ENCODE results near the gene KCNQ1. TPM values are rescaled to one million over a fixed set of nuclear protein-coding genes. Genes with fewer than 3 reads are reported as not detected.

KCNQ1 gene
- total RNA-seq, 1 experiment from 2014 or later, result 2.3 TPM

- peak; percentile 20 for DNase-seq
- H3K79me1 ChIP-seq (ENCODE audit: insufficient read depth, low read depth, low read length, poor library complexity, severe bottlenecking), result no peaks in the 10 kb centered on the region
- H3K79me2 ChIP-seq (ENCODE audit: insufficient read depth, low read length), result no peaks in the 10 kb centered on the region
- no peak for TF ChIP-seq CTCF (conservative IDR thresholded peaks at IDR 0.05)
- peaks cover 11 to 12% of the 10 kb centered on the region in 2 experiments; a peak in 4 of 5 replicates for H3K9me3 Mint-ChIP-seq
- H3K56ac ChIP-seq (ENCODE audit: insufficient read length, low read depth, low read length), result no peak overlapping the region
- H3K4me1 ChIP-seq (ENCODE audit: insufficient read depth, low read length), result no peaks in the 10 kb centered on the region
- no peak overlapping the region for H2BK20ac ChIP-seq (ENCODE audit: low read depth, low read length, poor library complexity, severe bottlenecking)
- H2BK120ac ChIP-seq (ENCODE audit: low read depth, low read length, poor library complexity, severe bottlenecking), result no peak overlapping the region
- no peak overlapping the region for H3T11ph ChIP-seq (ENCODE audit: low read length)
- no peaks in the 10 kb centered on the region for H3K23me2 ChIP-seq (ENCODE audit: insufficient read length, low read depth, low read length, poor library complexity, severe bottlenecking)
- H2BK5ac ChIP-seq (ENCODE audit: insufficient read length, low read length), result no peak overlapping the region
- no peak overlapping the region for H2AK5ac ChIP-seq (ENCODE audit: insufficient read length, low read length)
- H3K14ac ChIP-seq (ENCODE audit: insufficient read depth, low read length), result no peak overlapping the region; the same call in 1 of the 2 replicates
- peaks cover 35% of the 10 kb centered on the region; the same call in 1 of the 2 replicates for H3K27me3 ChIP-seq (ENCODE audit: insufficient read depth, low read length)
- peaks cover 3% of the 10 kb centered on the region for H4K20me1 ChIP-seq (ENCODE audit: control insufficient read depth, insufficient read depth, insufficient read length)
- no peak overlapping the region for H3K4ac ChIP-seq (ENCODE audit: low read depth, low read length)
- WGBS (ENCODE audit: extremely low coverage, insufficient read length, low lambda C conversion rate), result no CpG with 5 or more reads among the region's 12 CpGs
- H3K18ac ChIP-seq (ENCODE audit: insufficient read length, low read depth, low read length), result no peak overlapping the region
- H2AFZ ChIP-seq (ENCODE audit: low read length), result no peak overlapping the region
- no peak overlapping the region for H3K4me2 ChIP-seq (ENCODE audit: insufficient read depth, insufficient read length, low read length)
- H2BK15ac ChIP-seq (ENCODE audit: low read depth, low read length), result no peak overlapping the region
- H3K36me3 Mint-ChIP-seq (ENCODE audit: insufficient read depth in 1 of 3, low read depth in 3 of 3), result peaks cover 0 to 2% (median 0%) of the 10 kb centered on the region in 3 experiments; a peak in 1 of 7 replicates
- no peak overlapping the region for H3K4me3 Mint-ChIP-seq
- H3K27ac ChIP-seq (ENCODE audit: insufficient read length, low read depth, low read length), result no peak overlapping the region
- H3K9ac ChIP-seq (ENCODE audit: extremely low read depth, insufficient read length, low read length), result no peak overlapping the region
- H3K27me3 Mint-ChIP-seq (ENCODE audit: low read depth), result peaks cover 84% of the 10 kb centered on the region
- no peak overlapping the region for H4K8ac ChIP-seq (replicated peaks; ENCODE audit: insufficient read length, low read depth, low read length)
- no peak overlapping the region for H4K5ac ChIP-seq (ENCODE audit: insufficient read length, low read depth, low read length)
- no peak overlapping the region for H3K27ac Mint-ChIP-seq
- no peak overlapping the region for H2BK12ac ChIP-seq (ENCODE audit: insufficient read length, low read depth, low read length)
- H4K91ac ChIP-seq (ENCODE audit: insufficient read length, low read depth, low read length), result no peak overlapping the region
- H3K23ac ChIP-seq (ENCODE audit: insufficient read length, low read depth, low read length), result no peak overlapping the region
- H3K4me1 Mint-ChIP-seq, result peaks cover 2% of the 10 kb centered on the region in 2 experiments; a peak in 3 of 4 replicates
- H3K9me3 ChIP-seq (ENCODE audit: control insufficient read depth, low read depth, low read length), result no peaks in the 10 kb centered on the region
These were observed 144.7 kb downstream of the KCNQ1 start for GRCh38 chr11:2589538-2589934.

Measured in H9 (cell line).